ENCODE results near the gene NUDT15.
A peak's percentile ranks its signal among the peaks of the same experiment; 100 is the strongest.

NUDT15 gene

GRCh38 chr13:48037346-48038173 lies at the start of gene NUDT15:
Gene NUDT15 (plus strand): TSS chr13:48037726. CDS start chr13:48037747, 21 bp downstream.
- peak within 1 kb of the TSS; percentile 53 for H3K4me3 ChIP-seq (ENCODE audit: control insufficient read depth, low read depth, low read length)
- DNase-seq (ENCODE audit: low read depth): peak; percentile 87
- TF ChIP-seq CTCF (IDR thresholded peaks at IDR 0.05; ENCODE audit: control insufficient read depth, insufficient read depth, low read depth, low read length, missing control alignments): peak; percentile 99

- H3K4me3 ChIP-seq (ENCODE audit: control insufficient read depth, low read depth, low read length): no peak overlapping the region
- no peak for DNase-seq (ENCODE audit: low read depth)
- no peak for TF ChIP-seq CTCF (IDR thresholded peaks at IDR 0.05; ENCODE audit: control insufficient read depth, insufficient read depth, low read depth, low read length, missing control alignments)
Measured at GRCh38 chr13:47990427-47990826, 47.1 kb upstream of the NUDT15 start.

GRCh38 chr13:47990920-47991466 lies 46.5 kb upstream of the NUDT15 start:
- no peak overlapping the region for H3K4me3 ChIP-seq (ENCODE audit: control insufficient read depth, low read depth, low read length)
- DNase-seq (ENCODE audit: low read depth): no peak
- no peak for TF ChIP-seq CTCF (IDR thresholded peaks at IDR 0.05; ENCODE audit: control insufficient read depth, insufficient read depth, low read depth, low read length, missing control alignments)

GRCh38 chr13:47991859-47992258 lies 45.7 kb upstream of the NUDT15 start:
- H3K4me3 ChIP-seq (ENCODE audit: control insufficient read depth, low read depth, low read length): no peak overlapping the region
- no peak for DNase-seq (ENCODE audit: low read depth)
- no peak for TF ChIP-seq CTCF (IDR thresholded peaks at IDR 0.05; ENCODE audit: control insufficient read depth, insufficient read depth, low read depth, low read length, missing control alignments)

GRCh38 chr13:47997384-47997783 lies 40.1 kb upstream of the NUDT15 start:
- no peak for TF ChIP-seq CTCF (IDR thresholded peaks at IDR 0.05; ENCODE audit: control insufficient read depth, insufficient read depth, low read depth, low read length, missing control alignments)
- no peak for DNase-seq (ENCODE audit: low read depth)
- H3K4me3 ChIP-seq (ENCODE audit: control insufficient read depth, low read depth, low read length): no peak overlapping the region

- no peak for TF ChIP-seq CTCF (IDR thresholded peaks at IDR 0.05; ENCODE audit: control insufficient read depth, insufficient read depth, low read depth, low read length, missing control alignments)
Measured at GRCh38 chr13:47999973-48000372, 37.6 kb upstream of the NUDT15 start.

More at GRCh38 chr13:47999973-48000372, 37.6 kb upstream of the NUDT15 start:
- DNase-seq (ENCODE audit: low read depth): no peak
- peak overlapping the region; percentile 100 for H3K4me3 ChIP-seq (ENCODE audit: control insufficient read depth, low read depth, low read length)

All from AG09309 (cell line).